HG03457 (cell line): ENCODE data around the gene CFAP57.
"Not testable (repeated sequence)": the region's sequence is repeated elsewhere in the genome, so short reads cannot be mapped to it uniquely, and the experiment has no call there.

Experiments used
- ATAC-seq: cut with Tn5 transposase; IDR thresholded peaks from one replicate; pipeline ENCODE4 v1.9.1; 2021; ENCODE audit warnings: moderate number of reproducible peaks; ENCODE audit not compliant: unreplicated experiment

The CFAP57 gene

DNA sequence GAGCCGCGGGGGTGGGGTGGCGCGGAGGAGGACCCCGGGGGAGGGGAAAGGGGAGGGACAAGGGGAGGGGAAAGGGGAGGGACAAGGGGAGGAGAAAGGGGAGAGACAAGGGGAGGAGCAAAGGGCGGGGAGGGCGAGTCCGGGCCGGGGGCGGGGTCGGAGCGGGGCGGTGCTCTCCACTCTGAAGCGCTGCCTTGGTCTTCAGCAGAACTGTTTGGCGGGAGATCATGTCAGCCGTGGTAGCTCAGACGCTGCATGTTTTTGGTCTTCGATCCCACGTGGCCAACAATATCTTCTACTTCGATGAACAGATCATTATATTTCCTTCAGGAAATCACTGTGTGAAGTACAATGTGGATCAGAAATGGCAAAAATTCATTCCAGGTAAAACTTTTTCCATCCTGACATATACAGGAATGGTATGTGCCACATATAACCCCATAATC lies 420 bp downstream of the CFAP57 start:
- peak; percentile 34 for ATAC-seq

DNA sequence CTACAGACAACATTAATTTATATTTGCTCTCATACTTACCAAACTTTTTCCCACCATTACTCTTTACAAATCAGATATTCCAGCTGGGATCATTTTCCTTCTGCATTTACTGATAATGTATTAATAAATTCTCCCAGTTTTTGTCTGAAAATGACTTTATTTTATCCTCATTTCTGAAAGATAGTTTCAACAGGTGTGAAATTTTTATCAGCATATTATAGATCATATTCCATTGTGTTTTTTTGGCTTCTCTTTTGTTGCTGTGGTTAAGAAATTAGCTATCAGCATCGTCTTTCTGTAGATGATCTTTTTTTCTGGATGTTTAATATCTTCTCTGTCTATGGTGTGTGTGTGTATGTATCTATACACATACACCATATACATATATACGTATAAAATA lies 2.7 kb downstream of the CFAP57 start:
- no peak for ATAC-seq

DNA sequence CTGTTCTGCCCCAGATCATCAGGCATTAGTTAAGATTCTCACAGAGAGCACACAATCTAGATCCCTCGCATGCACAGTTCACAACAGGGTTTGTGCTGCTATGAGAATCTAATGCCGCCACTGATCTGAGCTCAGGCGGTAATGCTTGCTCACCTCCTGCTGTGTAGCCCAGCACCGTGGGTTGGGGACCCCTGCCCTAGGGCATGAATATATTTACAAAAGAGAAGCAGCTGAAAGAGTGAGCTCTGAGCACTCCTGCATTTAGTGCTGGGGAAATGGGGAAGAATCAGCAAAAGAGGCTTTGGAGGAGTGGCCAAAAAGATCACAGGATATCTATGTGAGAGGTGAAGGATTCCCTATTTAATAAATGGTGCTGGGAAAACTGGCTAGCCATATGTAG lies 5.6 kb downstream of the CFAP57 start:
- ATAC-seq: no peak

DNA sequence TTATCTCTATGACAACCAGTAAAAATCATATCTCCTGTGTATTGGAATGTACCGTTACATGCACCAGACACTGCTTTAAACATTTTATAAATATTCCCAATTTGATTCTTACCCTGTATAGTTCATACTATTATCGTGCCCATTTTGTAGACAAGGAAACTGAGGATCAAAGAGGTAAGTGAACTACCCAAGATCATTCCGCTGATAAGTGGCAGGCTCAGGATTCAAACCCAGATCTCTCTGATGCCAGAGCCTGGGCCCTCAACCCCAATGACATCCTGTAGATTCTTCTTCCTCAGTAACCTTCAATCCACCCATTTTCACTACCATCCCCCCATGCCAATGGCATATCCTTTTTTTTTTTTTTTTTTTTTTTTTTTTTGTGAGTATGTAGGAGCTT lies 12.3 kb downstream of the CFAP57 start:
- ATAC-seq: no peak

DNA sequence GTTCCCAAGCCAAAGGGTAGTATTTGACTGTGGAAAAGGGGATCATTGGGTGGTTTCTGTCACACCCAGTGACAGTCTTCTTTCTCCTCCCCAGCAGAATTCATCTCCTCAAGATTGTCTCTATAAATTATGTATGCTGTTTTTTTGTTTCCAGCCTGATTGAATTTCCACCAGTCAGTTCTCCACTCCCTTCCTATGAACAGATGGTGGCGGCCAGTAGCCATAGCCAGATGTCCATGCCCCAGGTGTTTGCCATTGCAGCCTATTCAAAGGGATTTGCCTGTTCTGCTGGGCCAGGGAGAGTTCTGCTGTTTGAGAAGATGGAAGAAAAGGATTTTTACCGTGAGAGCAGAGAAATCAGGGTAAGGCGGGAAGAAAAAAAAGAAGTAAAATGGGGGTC lies 12.9 kb downstream of the CFAP57 start:
- no peak for ATAC-seq

DNA sequence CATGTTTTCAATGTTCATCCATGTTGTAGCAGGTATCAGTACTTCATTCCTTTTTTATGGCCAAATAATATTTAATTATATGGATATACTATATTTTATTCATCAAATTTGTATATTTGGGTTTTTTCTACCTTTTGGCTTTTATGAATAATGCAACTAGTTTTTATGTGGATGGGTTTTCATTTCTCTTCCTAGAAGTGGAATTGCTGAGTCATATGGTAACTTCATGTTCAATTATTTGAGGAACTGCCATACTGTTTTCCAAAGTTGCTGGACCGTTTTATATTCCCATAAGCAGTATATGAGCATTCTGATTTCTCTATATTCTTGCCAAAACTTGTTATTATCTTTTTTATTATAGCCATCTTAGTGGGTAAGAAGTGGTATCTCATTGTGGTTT lies 16.0 kb downstream of the CFAP57 start:
- no peak for ATAC-seq

DNA sequence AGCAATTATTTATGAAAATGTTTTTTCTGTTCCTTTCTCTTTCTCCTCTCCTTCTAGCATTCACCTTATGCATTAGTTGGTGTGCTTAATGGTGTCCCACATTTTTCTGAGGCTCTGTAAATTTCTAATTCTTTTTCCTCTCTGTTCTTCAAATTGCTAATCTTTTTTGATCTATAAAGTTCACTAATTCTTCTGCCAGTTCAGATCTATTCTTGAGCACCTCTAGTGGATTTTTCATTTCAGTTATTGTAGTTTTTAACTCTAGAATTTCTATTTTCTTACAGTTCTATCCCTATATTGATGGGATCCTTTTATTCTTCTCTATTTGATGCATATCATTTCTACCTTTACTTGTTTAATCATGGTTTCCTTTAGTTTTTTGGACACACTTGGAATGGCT lies 22.4 kb downstream of the CFAP57 start:
- ATAC-seq: no peak

DNA sequence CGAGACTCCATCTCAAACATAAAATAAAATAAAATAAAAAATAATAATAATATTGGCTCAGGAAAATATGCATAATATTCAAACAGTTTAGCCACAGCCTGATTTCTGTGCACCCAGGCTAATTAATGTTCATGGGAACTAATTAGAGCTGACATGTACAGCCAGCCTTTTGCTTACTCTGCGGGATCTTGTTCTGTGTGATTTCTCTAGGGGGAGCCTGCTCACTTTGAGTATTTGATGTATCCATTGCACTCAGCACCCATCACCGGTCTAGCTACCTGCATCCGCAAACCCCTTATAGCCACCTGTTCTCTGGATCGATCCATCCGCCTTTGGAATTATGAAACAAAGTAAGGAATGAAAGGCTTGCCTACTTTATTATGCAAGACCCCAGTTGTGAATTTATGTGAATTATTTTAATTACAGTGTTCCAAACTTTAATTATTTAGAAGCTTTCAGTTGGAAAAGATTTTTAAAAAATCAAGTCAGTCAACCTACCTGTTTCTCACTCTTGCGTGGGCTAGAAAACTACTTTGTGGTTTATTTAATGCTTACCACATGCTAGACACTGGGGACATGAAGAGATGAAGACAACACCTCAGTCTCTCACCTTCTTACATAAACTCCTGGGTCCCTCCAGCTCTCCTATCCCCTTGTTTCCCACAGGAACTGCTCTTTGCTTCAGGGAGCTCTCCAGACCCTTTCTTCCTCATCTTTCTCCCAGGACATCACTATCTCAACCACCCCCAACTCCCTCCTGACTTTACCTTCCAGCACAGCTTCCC lies 25.4 kb downstream of the CFAP57 start:
- no peak for ATAC-seq

DNA sequence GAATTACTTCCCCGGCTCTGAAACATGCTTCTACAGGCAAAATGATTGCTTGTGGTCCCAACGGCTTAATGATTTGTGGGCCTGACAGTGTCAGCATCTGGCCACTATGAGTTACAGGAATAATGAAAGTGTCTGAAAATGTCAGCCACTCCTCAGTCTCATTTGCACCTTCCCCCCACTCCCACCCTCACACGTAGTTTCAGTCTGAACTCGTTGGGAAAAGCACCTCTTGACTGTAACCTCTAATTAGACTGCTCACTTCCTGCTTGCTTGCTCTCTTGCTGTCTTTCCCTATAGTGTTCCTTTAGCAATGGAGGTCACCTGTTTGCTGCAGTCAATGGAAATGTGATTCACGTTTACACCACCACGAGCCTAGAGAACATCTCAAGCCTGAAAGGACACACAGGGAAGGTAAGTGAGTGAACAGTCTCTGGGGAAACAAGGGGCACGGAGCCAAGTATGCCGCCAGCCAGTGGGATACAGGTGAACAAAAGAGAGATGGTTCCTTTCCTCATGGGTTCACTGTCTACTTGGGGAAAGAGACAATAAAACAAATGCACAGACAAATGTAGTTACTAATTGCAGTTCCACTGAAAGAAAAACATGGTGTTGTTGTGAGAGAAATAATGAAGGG lies 27.1 kb downstream of the CFAP57 start:
- peak; percentile 59 for ATAC-seq

DNA sequence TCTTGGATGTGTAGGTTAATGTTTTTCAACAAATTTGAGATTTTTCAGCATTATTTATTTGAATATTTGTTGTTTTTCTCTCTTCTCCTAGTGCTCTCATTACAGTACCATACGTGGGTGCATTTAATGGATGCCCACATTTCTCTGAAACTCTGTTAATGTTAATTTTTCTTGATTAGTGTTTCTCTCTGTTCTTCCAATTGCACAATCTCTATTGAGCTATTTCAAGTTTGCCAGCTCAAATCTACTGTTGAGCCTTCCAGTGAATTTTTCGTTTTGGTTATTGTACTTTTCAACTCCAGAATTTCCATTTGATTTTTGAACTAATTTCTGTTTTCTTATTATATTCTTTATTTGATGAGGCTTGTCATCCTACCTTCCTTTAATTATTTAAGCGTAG lies 31.7 kb downstream of the CFAP57 start:
- ATAC-seq: no peak

DNA sequence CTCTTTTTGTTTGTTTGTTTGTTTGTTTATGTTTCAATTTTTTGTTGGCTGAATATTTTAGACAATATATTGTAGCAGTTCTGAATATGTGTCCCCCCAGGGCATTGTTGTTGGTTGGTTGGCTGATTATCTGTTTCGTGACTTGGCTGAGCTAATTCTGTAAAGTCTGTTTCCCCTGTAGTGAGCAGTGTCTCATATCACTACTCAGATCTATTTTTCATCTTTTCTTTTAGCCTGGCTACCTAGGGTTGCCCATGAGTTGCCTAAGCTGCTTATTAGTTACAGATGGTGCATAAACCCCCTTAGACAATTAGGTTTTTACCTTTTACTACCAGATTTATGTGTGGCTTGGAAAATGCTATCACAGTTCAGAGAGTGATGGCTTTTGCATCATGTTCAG lies 32.3 kb downstream of the CFAP57 start:
- no peak for ATAC-seq

DNA sequence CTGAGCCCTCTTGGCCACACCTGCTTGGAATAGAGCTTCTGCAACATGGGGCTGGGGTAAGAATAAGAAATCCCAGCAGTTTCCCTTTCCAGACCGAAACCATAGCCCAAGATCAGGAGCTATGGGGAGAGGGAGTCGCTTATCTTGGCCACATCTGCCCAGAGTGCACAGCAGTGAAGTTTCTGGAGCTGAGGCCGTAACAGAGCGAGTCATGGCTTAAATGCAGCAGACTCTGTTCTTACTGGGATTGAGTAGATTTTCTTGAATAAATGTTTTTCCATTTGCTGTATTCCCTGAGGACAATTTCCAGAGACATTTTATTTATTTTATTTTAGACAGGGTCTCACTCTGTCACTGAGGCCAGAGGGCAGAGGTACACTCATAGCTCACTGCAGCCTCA lies 33.5 kb downstream of the CFAP57 start:
- no peak for ATAC-seq

DNA sequence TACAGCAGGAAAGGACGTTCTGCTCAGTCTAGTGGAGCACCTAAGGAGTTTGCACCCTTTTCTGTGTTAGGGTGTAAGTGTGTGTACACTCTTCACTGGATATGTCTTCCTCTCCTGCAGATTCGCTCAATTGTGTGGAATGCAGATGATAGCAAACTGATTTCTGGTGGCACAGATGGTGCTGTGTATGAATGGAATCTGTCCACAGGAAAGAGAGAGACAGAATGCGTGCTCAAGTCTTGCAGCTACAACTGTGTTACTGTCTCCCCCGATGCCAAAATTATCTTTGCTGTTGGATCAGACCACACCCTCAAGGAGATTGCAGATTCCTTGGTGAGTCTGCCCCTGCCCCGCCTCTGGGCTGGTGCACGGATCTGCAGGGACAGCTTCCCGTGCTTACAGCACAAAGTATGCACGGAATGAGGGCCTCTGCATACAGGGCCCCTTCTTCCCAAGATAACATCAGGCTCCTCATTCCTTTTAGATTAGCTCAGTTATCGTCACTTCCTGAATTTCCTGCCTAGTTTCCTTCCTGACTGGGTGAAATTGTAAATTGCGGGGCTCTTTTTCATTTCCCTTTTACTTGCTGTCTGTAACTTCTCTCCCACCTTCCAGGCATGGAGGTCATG lies 34.6 kb downstream of the CFAP57 start:
- no peak for ATAC-seq

DNA sequence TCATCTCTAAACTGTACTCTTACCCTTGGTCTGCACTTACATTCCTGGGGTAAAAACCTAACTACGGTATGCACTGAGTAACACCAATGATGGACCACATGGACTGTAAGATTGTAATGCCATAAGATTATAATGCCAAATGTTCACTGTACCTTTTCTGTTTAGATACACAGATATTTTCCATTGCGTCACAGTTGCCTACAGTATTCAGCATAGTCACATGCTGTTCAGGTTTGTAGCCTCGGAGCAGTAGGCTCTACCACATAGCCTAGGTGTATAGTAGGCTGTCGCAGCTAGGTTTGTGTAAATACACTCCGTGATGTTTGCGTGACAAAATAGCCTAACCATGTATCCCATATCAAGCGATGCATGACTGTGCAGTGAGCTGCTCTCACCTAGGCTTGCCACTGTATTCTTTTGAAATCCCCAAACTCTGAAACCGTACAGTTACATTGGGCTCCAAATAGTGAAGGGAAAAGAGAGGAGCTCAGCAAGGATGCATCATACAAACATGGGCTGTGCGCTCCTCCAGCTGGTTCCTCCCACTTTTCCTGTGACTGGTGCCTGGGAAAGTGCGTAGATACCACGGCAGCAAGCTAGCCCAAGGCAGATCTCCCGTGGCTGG lies 35.2 kb downstream of the CFAP57 start:
- no peak for ATAC-seq

DNA sequence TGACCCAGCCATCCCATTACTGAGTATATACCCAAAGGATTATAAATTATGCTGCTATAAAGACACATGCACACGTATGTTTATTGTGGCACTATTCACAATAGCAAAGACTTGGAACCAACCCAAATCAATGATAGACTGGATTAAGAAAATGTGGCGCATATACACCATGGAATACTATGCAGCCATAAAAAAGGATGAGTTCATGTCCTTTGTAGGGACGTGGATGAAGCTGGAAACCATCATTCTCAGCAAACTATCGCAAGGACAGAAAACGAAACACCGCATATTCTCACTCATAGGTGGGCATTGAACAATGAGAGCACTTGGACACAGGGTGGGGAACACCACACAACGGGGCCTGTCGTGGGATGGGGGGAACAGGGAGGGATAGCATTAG lies 36.1 kb downstream of the CFAP57 start:
- ATAC-seq: not testable (repeated sequence)

DNA sequence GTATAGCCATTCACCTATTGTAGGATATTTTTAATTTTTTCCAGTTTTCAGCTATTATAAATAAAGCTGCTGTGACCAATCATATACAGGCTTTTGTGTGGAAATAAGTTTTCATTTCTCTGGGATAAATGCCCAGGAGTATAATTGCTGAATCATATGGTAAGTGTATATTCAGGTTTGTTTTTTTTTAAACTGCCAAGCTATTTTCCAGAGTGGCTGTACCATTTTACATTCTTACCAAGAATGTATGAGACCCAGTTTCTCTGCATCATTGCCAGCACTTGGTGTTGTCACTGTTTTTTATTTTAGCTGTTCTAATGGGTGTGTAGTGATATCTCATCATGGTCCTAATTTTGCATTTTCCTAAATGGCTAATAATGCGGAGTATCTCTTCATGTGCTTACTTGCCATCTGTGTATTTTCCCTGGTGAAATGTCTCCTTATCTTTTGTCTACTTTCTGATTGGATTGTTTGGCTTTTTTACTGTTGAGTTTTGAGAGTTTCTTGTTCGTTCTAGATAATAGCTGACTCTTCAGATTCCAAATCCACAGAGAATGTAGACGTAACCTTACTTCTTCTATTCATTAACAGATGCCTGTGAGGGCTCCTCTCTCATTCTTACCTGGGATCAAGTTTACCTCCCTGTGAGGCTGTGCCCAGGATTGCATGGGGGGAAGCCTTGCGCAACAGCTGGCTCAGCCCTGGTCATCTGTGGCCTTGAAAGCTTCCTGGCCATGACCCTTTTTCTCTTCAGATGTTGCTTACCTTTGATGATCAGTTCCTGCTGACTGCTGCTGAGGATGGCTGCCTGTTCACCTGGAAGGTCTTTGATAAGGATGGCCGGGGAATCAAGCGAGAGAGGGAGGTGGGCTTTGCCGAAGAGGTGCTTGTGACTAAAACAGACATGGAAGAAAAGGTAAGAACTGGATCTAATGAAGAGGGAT lies 42.6 kb downstream of the CFAP57 start:
- ATAC-seq: no peak

DNA sequence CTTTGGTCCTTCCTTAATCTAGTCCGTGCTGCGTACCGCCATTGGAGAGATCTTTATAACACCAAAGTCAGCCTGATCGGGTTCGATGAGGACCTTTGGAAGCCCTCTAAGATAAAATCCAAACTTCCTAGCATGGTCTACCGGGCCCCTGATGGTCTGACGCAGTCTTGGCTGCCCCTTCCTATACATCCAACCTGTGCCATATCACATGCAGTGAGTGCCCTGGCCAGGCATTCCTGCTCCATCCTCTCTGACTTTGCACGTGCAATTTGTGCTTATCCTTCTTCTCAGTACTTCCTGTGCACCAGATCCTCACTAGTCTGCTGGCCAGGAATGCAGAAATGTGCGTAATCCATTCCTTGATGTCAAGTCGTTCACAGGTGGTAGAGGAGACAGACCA lies 45.6 kb downstream of the CFAP57 start:
- no peak for ATAC-seq

DNA sequence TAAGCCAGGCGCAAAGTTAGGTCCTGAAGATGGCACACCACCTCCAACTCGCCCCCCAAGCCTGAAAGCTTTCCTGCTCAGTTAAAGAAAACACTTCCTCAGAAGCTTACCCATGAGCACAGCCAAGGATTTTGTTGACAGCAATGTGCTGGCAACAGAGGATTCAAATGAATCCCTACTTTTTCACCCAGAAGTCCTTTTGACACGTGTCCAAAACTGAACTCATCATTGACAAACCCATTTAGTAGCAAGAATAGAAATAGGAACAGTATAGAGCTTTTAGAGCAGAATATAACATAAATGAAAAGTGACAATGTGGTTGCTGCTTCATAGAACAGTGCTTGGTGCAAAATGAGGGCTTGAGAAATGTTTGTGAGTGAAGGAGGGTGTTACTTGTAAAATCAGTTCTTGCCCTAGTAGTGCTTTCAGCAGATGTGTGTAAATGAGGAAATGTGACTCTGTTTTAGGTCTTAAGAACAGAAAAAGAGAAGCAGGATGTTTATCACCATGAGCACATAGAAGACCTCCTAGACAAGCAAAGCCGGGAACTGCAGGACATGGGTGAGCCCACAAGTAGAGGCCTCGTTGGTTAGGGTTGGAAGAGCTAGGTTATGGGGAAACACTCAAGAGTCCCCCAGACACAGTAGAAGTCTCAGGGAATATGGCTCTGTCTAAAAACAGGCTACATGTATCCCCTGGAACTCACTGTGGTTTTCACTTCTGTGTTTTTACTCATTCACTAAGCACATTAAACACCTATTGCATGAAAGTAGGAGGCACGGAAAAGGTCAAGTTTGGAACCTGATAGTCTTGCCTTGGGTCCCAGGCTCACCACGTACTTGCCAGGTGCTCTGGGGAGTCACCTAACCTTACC lies 49.0 kb downstream of the CFAP57 start:
- peak; percentile 56 for ATAC-seq

DNA sequence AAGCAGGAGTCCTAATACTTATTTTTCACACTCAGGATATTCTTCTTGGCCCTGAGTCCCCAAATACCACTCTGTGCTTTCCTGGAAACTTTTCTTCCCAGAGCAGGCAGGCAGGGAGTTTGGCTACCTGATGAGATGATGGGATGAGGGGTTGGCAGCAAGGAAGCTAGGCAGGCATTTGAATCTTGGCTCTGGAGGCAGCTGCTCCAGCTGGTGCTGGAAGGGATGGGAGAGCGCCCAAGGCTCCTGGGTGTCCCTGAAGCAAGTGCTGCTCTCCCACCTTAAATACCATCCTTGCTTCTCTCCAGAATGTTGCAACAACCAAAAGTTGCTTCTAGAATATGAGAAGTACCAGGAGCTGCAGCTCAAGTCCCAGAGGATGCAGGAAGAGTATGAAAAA lies 49.7 kb downstream of the CFAP57 start:
- ATAC-seq: no peak

DNA sequence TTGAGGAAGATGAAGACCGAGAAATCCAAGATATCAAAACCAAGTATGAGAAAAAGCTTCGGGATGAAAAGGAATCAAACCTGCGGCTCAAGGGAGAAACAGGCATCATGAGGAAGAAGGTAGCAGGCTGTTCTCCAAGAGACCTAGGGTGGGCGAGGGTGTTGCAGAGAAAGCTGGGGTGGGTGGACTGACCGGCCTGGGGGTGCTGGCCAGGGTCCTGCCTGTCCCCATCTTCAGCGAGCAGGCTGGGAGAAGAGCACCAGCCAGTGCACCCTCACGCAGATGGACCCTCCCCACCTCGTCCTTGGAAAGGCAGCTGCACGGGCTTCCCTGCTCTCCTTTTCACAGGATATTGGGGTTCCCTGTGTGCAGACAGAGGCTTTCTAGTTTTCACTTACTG lies 50.7 kb downstream of the CFAP57 start:
- ATAC-seq: no peak
